T-helper 22 cell (primary cell): Measurements from ENCODE around the gene RNF223.

Experiments used
- DNase-seq: peaks from one replicate; pipeline ENCODE4 v3.0.0-alpha.2; 2020; ENCODE audit warnings: low read depth

RNF223 gene

GRCh38 chr1:1026599-1027413, 47.3 kb downstream of the RNF223 start:
- DNase-seq = no peak

DNA sequence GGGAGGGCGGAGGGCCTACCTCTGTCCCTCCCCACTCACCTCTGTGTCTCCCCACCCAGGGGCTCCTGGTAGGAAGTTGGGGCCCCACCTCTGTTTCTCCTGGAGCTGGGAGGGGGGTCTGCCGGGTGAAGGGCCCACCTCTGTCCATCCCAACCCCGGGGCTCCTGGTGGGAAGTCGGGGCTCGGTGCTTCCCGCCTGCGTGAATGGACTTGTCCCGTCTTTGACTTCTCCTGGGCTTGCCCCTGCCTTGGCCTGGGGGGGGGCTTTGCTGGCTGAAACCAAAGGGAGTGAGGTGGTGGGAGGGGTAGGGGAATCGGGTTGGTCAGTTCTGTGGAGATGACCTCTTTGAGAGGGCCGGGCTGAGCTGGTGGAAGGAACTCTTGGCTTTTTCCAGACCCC, 48.4 kb downstream of the RNF223 start:
- no peak for DNase-seq

DNA sequence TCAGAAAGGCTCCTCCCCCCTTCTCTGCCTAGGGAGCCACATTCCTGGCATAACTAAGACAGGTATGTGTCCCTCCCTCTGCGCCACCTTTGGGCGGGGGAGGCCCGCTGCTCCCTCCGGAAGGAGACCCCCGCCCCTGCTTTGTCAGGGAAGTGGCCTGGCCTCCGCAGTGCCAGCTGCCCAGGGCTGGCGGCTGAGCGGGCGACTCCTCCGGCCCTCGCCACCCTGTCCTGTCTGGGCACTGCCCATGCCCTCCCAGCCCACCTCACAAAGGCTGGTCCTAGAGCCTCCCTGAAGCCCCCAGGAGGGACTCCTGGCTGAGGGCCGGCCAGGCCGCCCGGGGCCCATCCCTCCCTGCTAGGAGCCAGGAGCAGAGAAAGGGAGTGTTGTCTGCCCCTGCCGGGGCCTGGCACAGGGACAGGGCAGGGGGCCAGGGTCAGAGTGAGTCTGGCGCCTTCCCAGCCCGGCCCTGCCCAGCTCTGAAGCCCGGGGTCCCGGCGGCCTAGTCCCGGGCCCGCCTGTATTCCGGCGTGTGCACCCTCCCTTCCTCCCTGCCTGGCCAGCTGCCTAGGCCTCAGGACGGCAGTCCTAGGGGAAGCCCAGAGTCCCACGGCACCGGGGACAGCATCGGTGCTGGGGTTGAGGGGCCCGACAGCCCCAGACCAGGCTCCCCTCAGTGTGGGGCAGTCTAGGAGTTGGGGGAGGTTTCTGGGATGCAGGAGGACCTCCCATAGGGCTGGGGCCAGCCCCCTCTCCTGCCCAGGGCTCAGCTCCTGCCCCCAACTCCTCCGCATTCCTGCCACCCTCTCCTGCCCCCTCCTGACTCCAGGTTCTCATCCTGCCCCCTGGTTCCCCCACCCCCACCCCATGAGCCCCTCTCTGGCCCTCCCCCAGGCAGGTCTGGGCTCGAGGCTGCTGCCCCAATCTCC, 49.1 kb downstream of the RNF223 start:
- no peak for DNase-seq

GRCh38 chr1:1024149-1024770, 49.8 kb downstream of the RNF223 start:
- DNase-seq = no peak

GRCh38 chr1:1023700-1024099, 50.4 kb downstream of the RNF223 start:
- DNase-seq = no peak

DNA sequence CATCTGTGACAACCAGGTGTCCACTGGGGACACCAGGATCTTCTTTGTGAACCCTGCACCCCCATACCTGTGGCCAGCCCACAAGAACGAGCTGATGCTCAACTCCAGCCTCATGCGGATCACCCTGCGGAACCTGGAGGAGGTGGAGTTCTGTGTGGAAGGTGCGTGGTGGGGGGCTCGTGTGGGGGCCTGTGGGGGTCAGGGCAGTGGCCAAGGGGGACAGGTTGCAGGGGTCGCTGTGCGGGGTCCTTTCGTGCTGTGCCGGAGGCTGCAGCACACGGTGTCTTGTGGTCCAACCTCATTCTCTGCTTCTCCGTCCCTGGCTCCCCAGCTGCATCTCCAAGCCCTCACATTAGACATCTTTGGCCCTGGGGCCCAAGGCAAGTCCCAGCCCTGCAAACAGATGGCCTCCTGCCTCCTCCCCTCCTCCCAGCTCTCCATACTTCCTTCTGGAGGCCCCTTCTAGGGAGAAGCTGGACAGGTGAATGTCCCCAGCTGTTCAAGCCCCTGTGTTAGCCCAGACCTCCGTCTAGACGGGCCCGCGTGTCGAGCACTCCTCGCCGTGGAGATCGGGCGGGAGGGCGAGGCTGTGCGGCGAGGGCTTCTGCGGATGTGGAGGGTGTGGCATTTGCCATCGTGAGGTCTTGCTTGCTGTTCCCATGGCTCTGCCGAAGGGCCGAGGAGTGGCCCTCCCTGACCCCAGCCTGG, 51.6 kb downstream of the RNF223 start:
- no peak for DNase-seq

GRCh38 chr1:1021920-1022259, 52.2 kb downstream of the RNF223 start:
- no peak for DNase-seq

GRCh38 chr1:1021010-1021919, 52.8 kb downstream of the RNF223 start:
- no peak for DNase-seq
